Heart left ventricle (tissue), 16 donors: Measurements from ENCODE around the gene HOXC10. TPM values are rescaled to one million over a fixed set of nuclear protein-coding genes. Genes with fewer than 3 reads are reported as not detected.

Source experiments
- ATAC-seq, 4 donors: fragments of 200-7000 bp; cut with Tn5 transposase; one replicate each; pipeline ENCODE4 v1.9.1; 2020 to 2022; ENCODE audit warnings: moderate library complexity in 4 of 4, mild to moderate bottlenecking in 3 of 4, moderate number of reproducible peaks in 1 of 4
- DNase-seq, 5 donors: peaks; one replicate each; pipeline ENCODE4 v3.0.0-alpha.2; 2020
- H3K27ac ChIP-seq, 12 donors: fragments of 200-600 bp; sonication (generic) in 4 of 12; one replicate each; pipeline versions ENCODE4 v1.5.0 to v1.8.0; 2016 to 2022; ENCODE audit warnings: mild to moderate bottlenecking in 2 of 12
- H3K27me3 ChIP-seq, 9 donors: fragments of 200-600 bp; sonication (generic) in 2 of 9; one replicate each; pipeline versions ENCODE4 v1.5.1 to v1.8.0; 2016 to 2022; ENCODE audit warnings: mild to moderate bottlenecking in 3 of 9
- H3K36me3 ChIP-seq, 9 donors: fragments of 200-600 bp; sonication (generic) in 2 of 9; one replicate each; pipeline versions ENCODE4 v1.5.0 to v1.8.0; 2018 to 2022; ENCODE audit warnings: mild to moderate bottlenecking in 2 of 9
- H3K4me1 ChIP-seq, 12 donors: fragments of 200-600 bp; sonication (generic) in 4 of 12; one replicate each; pipeline versions ENCODE4 v1.5.0 to v1.8.0; 2016 to 2022; ENCODE audit warnings: mild to moderate bottlenecking in 3 of 12
- H3K4me3 ChIP-seq, 12 donors: fragments of 200-600 bp; sonication (generic) in 4 of 12; one replicate each; pipeline versions ENCODE4 v1.5.0 to v1.8.0; 2017 to 2022; ENCODE audit warnings: mild to moderate bottlenecking in 9 of 12, moderate library complexity in 4 of 12
- H3K9me3 ChIP-seq, 12 donors: fragments of 200-600 bp; sonication (generic) in 4 of 12; one replicate each; pipeline versions ENCODE4 v1.5.0 to v1.8.0; 2016 to 2022; ENCODE audit warnings: mild to moderate bottlenecking in 1 of 12
- CTCF ChIP-seq, 12 donors: fragments of 200-600 bp; sonication (generic) in 4 of 12; IDR thresholded peaks; one replicate each; pipeline versions ENCODE4 v1.5.0 to v1.8.0; 2018 to 2022; ENCODE audit warnings: antibody characterized with exemption in 12 of 12, mild to moderate bottlenecking in 5 of 12
- POLR2A ChIP-seq, 2 donors: fragments of 450-650 bp; IDR thresholded peaks; one replicate each; pipeline ENCODE4 v1.6.1; 2017; ENCODE audit warnings: antibody characterized with exemption in 2 of 2, mild to moderate bottlenecking in 2 of 2, moderate library complexity in 2 of 2
- WGBS, 4 donors: extraction: QIAGEN DNeasy Blood & Tissue Kit in 2 of 4; methylation state at CpG; one replicate each; pipeline versions ENCODE4 v1.1.5 to v1.1.7; 2013 to 2018; 5-methylcytosine and 5-hydroxymethylcytosine counted together
- intact Hi-C, 10 donors: fragments of 100-400 bp; cut with DNase I; formaldehyde crosslinking; loops; one replicate each; pipeline versions ENCODE4 v1.11.1 to v1.14.2; 2022
- polyA plus RNA-seq, 2 donors: library from polyadenylated mRNA; stranded (reverse); fragments of 200-250 nt; gene quantifications; one replicate each; pipeline ENCODE4 v1.2.3, GENCODE V29; 2013
- total RNA-seq, 9 donors: library from RNA; depleted of rRNA in 2 of 9; stranded (reverse); fragments of >200 nt in 2 of 9; fragmentation: NEBNext Ultra II Directional in 3 of 9; extraction: Animal tissue kit (Norgen Biotek cat#: 25700) in 3 of 9; gene quantifications; one replicate each; pipeline versions ENCODE4 v1.1.0 to v1.2.4, GENCODE V29; 2016 to 2023
- donor health status: ischemic (EF 13 %, LVEDD 7.1; RV severe dilation, severe dysfunction).
- donor health status: healthy with polysubstance abuse.
- donor health status: DM: no; HTN: yes; CAD: no.
- donor health status: DM: no; HTN: no; CAD: no.
- donor health status: ischemic (EF 25% LVEDD 6.9; RV normal size, moderate dysfunction).
- donor health status: ischemic (EF 25% LVEDD 5.7; RV mildly dilated, moderate dysfunction).
- donor health status: healthy.
- donor health status: DM: yes; HTN: yes; CAD: no.
- donor health status: ischemic (EF 35%, LVEDD 5.7; RV mildly dilated, moderate dysfunction).
- donor health status: nonischemic (EF 11% LVEDD 7.7; RV severe dilation, severe dysfunction).
- donor health status: DM: yes; HTN: yes; CAD: no.
- donor health status: PGD.
- donor health status: ischemic (EF 29% LVEDD 5.4; RV normal size, mild dysfunction).
- donor health status: nonischemic (EF 23%, LVEDD 6.1; RV moderate dilation, normal function).

Gene HOXC10
- total and polyA plus RNA-seq, 11 donors = not detected

GRCh38 chr12:54035568-54036264, 50.8 kb downstream of the HOXC10 start:
- ATAC-seq (no peak), DNase-seq (no peak)
- no peak for TF ChIP-seq CTCF (IDR thresholded peaks at IDR 0.05)
- no peak for TF ChIP-seq POLR2A (IDR thresholded peaks at IDR 0.05)
- H3K4me1 ChIP-seq = peaks cover 0 to 26% (median 5%) of the 10 kb centered on the region in 12 donors
- 61 to 74% (median 68%) methylated on average over 6 of the region's 6 CpGs for WGBS, 4 donors
- no peak overlapping the region for H3K27ac ChIP-seq
- no peaks in the 10 kb centered on the region for H3K9me3 ChIP-seq
- H3K36me3 ChIP-seq = no peaks in the 10 kb centered on the region
- intact Hi-C loops = no loop called here
- no peak overlapping the region for H3K4me3 ChIP-seq
- H3K27me3 ChIP-seq = peaks cover 51 to 100% (median 92%) of the 10 kb centered on the region in 9 donors

- H3K4me1 ChIP-seq = peaks cover 0 to 16% (median 0%) of the 10 kb centered on the region in 12 donors
- H3K27ac ChIP-seq = no peak overlapping the region
- peaks cover 50 to 100% (median 90%) of the 10 kb centered on the region in 9 donors for H3K27me3 ChIP-seq
- H3K9me3 ChIP-seq = no peaks in the 10 kb centered on the region
- H3K4me3 ChIP-seq = no peak overlapping the region
- intact Hi-C loops = no loop called here
- no peaks in the 10 kb centered on the region for H3K36me3 ChIP-seq
- ATAC-seq = no peak
- no peak for DNase-seq
- WGBS, 4 donors = 47 to 56% (median 53%) methylated on average over 14 of the region's 14 CpGs
- TF ChIP-seq CTCF (IDR thresholded peaks at IDR 0.05) = no peak
- no peak for TF ChIP-seq POLR2A (IDR thresholded peaks at IDR 0.05)
These were observed 51.8 kb downstream of the HOXC10 start for GRCh38 chr12:54036620-54037359.

- H3K4me1 ChIP-seq = peaks cover 0 to 16% (median 0%) of the 10 kb centered on the region in 12 donors
- no peak for TF ChIP-seq POLR2A (IDR thresholded peaks at IDR 0.05)
- TF ChIP-seq CTCF (IDR thresholded peaks at IDR 0.05) = no peak
- no peak for DNase-seq
- no peak overlapping the region for H3K27ac ChIP-seq
- H3K9me3 ChIP-seq = no peaks in the 10 kb centered on the region
- intact Hi-C loops = no loop called here
- no peak overlapping the region for H3K4me3 ChIP-seq
- WGBS, 4 donors = 23 to 41% (median 34%) methylated on average over 14 of the region's 14 CpGs
- no peak for ATAC-seq
- H3K36me3 ChIP-seq = no peaks in the 10 kb centered on the region
- peaks cover 46 to 100% (median 90%) of the 10 kb centered on the region in 9 donors for H3K27me3 ChIP-seq
These were observed 52.7 kb downstream of the HOXC10 start for GRCh38 chr12:54037360-54038283.
